ENCODE data around the gene GSTT2B. TPM values are rescaled to one million over a fixed set of nuclear protein-coding genes. Genes with fewer than 3 reads are reported as not detected.
"Not testable (repeated sequence)": the region's sequence is repeated elsewhere in the genome, so short reads cannot be mapped to it uniquely, and the experiment has no call there.

The GSTT2B gene
- total and polyA plus RNA-seq, 2 of the 8 experiments (the other 6 are each of a cell fraction or from before 2014, with no cell fraction given) = 6.3 to 13.3 TPM

DNA sequence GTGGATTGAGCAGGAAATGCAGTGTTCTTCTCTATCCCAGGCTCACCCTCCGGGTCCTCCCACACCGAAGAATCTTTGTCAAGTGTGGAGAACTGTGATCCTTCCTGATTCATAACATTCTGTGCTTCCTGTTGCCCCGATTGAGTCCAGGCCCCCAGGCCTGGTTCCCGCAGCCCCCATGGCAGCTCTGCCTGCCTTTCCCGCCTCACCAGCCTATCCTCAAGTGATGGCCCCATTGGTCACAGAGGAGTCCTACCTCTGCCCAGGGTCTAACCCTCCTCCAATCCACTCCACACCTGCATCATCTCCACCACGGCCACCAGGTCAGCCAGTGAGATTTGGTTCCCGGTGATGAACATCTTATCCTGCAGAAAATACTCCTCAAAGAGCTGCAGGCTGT is 38.8 kb upstream of the GSTT2B start:
- POLR2A ChIA-PET (ENCODE audit: partially characterized antibody); H4K8ac ChIP-seq (ENCODE audit: extremely low read depth, insufficient read depth, low read length); H3K27me3 ChIP-seq (replicated peaks in 1 of 4; ENCODE audit: control insufficient read depth in 3 of 4, extremely low read depth in 1 of 4, insufficient read depth in 3 of 4, low read length in 3 of 4); H4K5ac ChIP-seq (ENCODE audit: insufficient read length, low read depth, low read length); H3K4ac ChIP-seq (replicated peaks; ENCODE audit: insufficient read length, low read depth, low read length); DNase-seq (ENCODE audit: low read depth in 1 of 2, low spot score in 2 of 2); H3K4me3 ChIP-seq (ENCODE audit: extremely low read depth in 1 of 4, insufficient read depth in 2 of 4, low read depth in 3 of 4, low read length in 4 of 4); H2AFZ ChIP-seq (ENCODE audit: low read length); H4K20me1 ChIP-seq (replicated peaks in 1 of 2; ENCODE audit: control insufficient read depth in 1 of 2, insufficient read depth in 2 of 2, low read length in 2 of 2); H3K4me1 ChIP-seq (replicated peaks in 1 of 4; ENCODE audit: control insufficient read depth in 3 of 4, insufficient read depth in 4 of 4, low read length in 3 of 4); H4K91ac ChIP-seq (replicated peaks; ENCODE audit: insufficient read length, low read length); H3K14ac ChIP-seq (ENCODE audit: insufficient read length); H3K4me2 ChIP-seq (ENCODE audit: insufficient read depth in 1 of 2, low read depth in 2 of 2, low read length in 2 of 2); H3K9me3 ChIP-seq (ENCODE audit: insufficient read depth in 2 of 2, low read depth in 1 of 2, low read length in 1 of 2); H3K56ac ChIP-seq (replicated peaks; ENCODE audit: insufficient read length, low read depth, low read length); FAIRE-seq; H3K79me1 ChIP-seq (ENCODE audit: low read depth, low read length); H2BK120ac ChIP-seq (replicated peaks; ENCODE audit: low read depth, low read length); H3K23me2 ChIP-seq (ENCODE audit: low read depth, low read length); H3K9ac ChIP-seq (replicated peaks in 1 of 4; ENCODE audit: extremely low read depth in 1 of 4, low read depth in 3 of 4, low read length in 3 of 4); H3K79me2 ChIP-seq (ENCODE audit: control insufficient read depth in 1 of 2, insufficient read depth in 2 of 2, low read length in 2 of 2); H3K23ac ChIP-seq (ENCODE audit: insufficient read length); H3K36me3 ChIP-seq (ENCODE audit: control insufficient read depth in 2 of 4, insufficient read depth in 4 of 4, low read length in 3 of 4); H2BK15ac ChIP-seq (ENCODE audit: low read length); CTCF ChIA-PET (ENCODE audit: partially characterized antibody); H2BK5ac ChIP-seq (ENCODE audit: low read depth, low read length); H2AK5ac ChIP-seq (ENCODE audit: low read depth, low read length); H3K18ac ChIP-seq (ENCODE audit: extremely low read depth, low read length); H2BK12ac ChIP-seq (ENCODE audit: low read depth, low read length); H3K27ac ChIP-seq (ENCODE audit: low read depth, low read length): not testable (repeated sequence)
- WGBS, 2 experiments (ENCODE audit: extremely low coverage in 1 of 2, insufficient coverage in 1 of 2, insufficient read length in 1 of 2, insufficient replicate concordance in 2 of 2, low coverage in 1 of 2, low lambda C conversion rate in 2 of 2, missing lambda C conversion rate in 1 of 2) = 92% methylated on average over 7 of the region's 7 CpGs; no CpG with 5 or more reads in 1 of the 2 experiments
- peak overlapping the region; percentile 48; the same call in 1 of the 2 replicates for H2BK20ac ChIP-seq (ENCODE audit: low read length)
